ENCODE measurements around the gene HOOK2. TPM values are rescaled to one million over a fixed set of nuclear protein-coding genes. Genes with fewer than 3 reads are reported as not detected.

Gene HOOK2
- total and polyA plus RNA-seq, 9 of the 15 experiments (the other 6 are each of a cell fraction or from before 2014, with no cell fraction given): 1.3 to 17.2 (median 9.9) TPM

DNA sequence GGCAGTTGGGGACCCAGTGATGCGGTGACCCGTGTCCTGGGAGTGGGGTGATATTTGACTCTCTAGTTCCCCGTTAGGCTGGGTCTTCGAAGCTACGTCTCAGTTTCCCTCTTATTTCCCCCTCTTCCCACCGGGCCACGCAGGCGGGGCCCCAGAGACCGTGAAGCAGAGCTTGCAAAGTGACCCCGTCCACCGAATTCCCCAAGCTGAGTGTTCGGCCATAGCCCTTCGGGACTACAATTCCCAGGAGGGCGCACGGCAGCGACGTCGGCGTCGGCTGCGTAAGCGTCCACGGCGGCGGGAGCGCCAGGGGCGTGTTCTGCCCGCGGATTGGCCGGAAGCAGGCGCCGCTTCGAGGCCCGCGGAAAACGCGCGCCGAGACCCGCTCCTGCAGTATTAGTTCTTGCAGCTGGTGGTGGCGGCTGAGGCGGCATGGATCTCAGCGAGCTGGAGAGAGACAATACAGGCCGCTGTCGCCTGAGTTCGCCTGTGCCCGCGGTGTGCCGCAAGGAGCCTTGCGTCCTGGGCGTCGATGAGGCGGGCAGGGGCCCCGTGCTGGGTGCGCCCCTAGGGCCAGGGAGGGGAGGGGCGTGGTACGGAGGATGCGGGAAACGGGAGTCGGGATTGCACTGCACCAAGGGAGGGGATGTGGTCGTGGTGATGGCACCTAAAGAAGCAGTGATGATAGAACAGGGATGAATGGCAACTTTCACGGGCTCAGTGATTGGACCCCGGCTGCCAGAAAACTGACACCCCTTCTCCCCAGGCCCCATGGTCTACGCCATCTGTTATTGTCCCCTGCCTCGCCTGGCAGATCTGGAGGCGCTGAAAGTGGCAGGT lies 31.1 kb upstream of the HOOK2 start, which contains the start of gene RNASEH2A (continued):
- TF ChIP-seq, protein P1, sequence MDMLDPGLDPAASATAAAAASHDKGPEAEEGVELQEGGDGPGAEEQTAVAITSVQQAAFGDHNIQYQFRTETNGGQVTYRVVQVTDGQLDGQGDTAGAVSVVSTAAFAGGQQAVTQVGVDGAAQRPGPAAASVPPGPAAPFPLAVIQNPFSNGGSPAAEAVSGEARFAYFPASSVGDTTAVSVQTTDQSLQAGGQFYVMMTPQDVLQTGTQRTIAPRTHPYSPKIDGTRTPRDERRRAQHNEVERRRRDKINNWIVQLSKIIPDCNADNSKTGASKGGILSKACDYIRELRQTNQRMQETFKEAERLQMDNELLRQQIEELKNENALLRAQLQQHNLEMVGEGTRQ (CRISPR knock-in tag; IDR thresholded peaks at IDR 0.05): no peak
- TF ChIP-seq, protein P2, sequence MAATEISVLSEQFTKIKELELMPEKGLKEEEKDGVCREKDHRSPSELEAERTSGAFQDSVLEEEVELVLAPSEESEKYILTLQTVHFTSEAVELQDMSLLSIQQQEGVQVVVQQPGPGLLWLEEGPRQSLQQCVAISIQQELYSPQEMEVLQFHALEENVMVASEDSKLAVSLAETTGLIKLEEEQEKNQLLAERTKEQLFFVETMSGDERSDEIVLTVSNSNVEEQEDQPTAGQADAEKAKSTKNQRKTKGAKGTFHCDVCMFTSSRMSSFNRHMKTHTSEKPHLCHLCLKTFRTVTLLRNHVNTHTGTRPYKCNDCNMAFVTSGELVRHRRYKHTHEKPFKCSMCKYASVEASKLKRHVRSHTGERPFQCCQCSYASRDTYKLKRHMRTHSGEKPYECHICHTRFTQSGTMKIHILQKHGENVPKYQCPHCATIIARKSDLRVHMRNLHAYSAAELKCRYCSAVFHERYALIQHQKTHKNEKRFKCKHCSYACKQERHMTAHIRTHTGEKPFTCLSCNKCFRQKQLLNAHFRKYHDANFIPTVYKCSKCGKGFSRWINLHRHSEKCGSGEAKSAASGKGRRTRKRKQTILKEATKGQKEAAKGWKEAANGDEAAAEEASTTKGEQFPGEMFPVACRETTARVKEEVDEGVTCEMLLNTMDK (IDR thresholded peaks at IDR 0.05; ENCODE audit: borderline replicate concordance, insufficient read depth, low read depth, low read length, poor library complexity, severe bottlenecking): no peak
- TF ChIP-seq, protein P3, sequence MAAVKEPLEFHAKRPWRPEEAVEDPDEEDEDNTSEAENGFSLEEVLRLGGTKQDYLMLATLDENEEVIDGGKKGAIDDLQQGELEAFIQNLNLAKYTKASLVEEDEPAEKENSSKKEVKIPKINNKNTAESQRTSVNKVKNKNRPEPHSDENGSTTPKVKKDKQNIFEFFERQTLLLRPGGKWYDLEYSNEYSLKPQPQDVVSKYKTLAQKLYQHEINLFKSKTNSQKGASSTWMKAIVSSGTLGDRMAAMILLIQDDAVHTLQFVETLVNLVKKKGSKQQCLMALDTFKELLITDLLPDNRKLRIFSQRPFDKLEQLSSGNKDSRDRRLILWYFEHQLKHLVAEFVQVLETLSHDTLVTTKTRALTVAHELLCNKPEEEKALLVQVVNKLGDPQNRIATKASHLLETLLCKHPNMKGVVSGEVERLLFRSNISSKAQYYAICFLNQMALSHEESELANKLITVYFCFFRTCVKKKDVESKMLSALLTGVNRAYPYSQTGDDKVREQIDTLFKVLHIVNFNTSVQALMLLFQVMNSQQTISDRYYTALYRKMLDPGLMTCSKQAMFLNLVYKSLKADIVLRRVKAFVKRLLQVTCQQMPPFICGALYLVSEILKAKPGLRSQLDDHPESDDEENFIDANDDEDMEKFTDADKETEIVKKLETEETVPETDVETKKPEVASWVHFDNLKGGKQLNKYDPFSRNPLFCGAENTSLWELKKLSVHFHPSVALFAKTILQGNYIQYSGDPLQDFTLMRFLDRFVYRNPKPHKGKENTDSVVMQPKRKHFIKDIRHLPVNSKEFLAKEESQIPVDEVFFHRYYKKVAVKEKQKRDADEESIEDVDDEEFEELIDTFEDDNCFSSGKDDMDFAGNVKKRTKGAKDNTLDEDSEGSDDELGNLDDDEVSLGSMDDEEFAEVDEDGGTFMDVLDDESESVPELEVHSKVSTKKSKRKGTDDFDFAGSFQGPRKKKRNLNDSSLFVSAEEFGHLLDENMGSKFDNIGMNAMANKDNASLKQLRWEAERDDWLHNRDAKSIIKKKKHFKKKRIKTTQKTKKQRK (IDR thresholded peaks at IDR 0.05; ENCODE audit: borderline replicate concordance, low read depth, low read length): no peak
- TF ChIP-seq, protein P4, sequence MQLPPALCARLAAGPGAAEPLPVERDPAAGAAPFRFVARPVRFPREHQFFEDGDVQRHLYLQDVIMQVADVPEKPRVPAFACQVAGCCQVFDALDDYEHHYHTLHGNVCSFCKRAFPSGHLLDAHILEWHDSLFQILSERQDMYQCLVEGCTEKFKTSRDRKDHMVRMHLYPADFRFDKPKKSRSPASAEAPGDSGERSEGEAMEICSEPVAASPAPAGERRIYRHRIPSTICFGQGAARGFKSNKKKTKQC (CRISPR knock-in tag; IDR thresholded peaks at IDR 0.05): peak; percentile 38; the same call in 1 of the 2 replicates
- TF ChIP-seq CBX2 (IDR thresholded peaks at IDR 0.05; ENCODE audit: insufficient read depth, low read length, poor library complexity, severe bottlenecking) (no peak), ZNF134 (CRISPR knock-in tag; conservative IDR thresholded peaks at IDR 0.05) (no peak), ATF7 (IDR thresholded peaks at IDR 0.05) (peak; percentile 83)
- TF ChIP-seq, protein P5, sequence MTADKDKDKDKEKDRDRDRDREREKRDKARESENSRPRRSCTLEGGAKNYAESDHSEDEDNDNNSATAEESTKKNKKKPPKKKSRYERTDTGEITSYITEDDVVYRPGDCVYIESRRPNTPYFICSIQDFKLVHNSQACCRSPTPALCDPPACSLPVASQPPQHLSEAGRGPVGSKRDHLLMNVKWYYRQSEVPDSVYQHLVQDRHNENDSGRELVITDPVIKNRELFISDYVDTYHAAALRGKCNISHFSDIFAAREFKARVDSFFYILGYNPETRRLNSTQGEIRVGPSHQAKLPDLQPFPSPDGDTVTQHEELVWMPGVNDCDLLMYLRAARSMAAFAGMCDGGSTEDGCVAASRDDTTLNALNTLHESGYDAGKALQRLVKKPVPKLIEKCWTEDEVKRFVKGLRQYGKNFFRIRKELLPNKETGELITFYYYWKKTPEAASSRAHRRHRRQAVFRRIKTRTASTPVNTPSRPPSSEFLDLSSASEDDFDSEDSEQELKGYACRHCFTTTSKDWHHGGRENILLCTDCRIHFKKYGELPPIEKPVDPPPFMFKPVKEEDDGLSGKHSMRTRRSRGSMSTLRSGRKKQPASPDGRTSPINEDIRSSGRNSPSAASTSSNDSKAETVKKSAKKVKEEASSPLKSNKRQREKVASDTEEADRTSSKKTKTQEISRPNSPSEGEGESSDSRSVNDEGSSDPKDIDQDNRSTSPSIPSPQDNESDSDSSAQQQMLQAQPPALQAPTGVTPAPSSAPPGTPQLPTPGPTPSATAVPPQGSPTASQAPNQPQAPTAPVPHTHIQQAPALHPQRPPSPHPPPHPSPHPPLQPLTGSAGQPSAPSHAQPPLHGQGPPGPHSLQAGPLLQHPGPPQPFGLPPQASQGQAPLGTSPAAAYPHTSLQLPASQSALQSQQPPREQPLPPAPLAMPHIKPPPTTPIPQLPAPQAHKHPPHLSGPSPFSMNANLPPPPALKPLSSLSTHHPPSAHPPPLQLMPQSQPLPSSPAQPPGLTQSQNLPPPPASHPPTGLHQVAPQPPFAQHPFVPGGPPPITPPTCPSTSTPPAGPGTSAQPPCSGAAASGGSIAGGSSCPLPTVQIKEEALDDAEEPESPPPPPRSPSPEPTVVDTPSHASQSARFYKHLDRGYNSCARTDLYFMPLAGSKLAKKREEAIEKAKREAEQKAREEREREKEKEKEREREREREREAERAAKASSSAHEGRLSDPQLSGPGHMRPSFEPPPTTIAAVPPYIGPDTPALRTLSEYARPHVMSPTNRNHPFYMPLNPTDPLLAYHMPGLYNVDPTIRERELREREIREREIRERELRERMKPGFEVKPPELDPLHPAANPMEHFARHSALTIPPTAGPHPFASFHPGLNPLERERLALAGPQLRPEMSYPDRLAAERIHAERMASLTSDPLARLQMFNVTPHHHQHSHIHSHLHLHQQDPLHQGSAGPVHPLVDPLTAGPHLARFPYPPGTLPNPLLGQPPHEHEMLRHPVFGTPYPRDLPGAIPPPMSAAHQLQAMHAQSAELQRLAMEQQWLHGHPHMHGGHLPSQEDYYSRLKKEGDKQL (CRISPR knock-in tag; IDR thresholded peaks at IDR 0.05; ENCODE audit: borderline replicate concordance): no peak
- TF ChIP-seq, protein P6, sequence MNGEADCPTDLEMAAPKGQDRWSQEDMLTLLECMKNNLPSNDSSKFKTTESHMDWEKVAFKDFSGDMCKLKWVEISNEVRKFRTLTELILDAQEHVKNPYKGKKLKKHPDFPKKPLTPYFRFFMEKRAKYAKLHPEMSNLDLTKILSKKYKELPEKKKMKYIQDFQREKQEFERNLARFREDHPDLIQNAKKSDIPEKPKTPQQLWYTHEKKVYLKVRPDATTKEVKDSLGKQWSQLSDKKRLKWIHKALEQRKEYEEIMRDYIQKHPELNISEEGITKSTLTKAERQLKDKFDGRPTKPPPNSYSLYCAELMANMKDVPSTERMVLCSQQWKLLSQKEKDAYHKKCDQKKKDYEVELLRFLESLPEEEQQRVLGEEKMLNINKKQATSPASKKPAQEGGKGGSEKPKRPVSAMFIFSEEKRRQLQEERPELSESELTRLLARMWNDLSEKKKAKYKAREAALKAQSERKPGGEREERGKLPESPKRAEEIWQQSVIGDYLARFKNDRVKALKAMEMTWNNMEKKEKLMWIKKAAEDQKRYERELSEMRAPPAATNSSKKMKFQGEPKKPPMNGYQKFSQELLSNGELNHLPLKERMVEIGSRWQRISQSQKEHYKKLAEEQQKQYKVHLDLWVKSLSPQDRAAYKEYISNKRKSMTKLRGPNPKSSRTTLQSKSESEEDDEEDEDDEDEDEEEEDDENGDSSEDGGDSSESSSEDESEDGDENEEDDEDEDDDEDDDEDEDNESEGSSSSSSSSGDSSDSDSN (IDR thresholded peaks at IDR 0.05; ENCODE audit: borderline replicate concordance in 1 of 2, low read depth in 2 of 2, low read length in 2 of 2): peak in 1 of 2 experiments; percentile 45; a peak in 1 of 4 replicates
